HG03432 (cell line): ENCODE data around the gene OR1L8.

Experiments
- ATAC-seq: cut with Tn5 transposase; IDR thresholded peaks from one replicate; pipeline ENCODE4 v1.9.1; 2021; ENCODE audit warnings: mild to moderate bottlenecking, moderate library complexity; ENCODE audit not compliant: unreplicated experiment

The OR1L8 gene

DNA sequence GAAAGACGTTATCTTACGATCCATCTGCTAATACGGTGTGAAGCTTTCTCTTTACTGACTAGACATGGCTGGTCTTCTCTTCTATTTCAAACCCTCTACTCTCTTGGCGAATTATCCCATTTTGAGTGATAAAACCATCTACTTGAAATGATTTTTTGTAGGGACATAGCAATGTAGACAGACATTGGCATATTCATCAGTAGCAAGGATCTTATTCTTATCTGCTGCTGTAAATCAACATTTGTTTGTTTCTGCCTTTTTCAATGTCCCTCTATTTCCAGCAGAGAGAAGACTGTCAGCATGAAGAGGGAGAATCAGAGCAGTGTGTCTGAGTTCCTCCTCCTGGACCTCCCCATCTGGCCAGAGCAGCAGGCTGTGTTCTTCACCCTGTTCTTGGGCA lies 64.3 kb downstream of the OR1L8 start, which contains the start of gene OR1J4:
TSS of gene OR1J4 (plus strand) at position 301 of the 400 bp plus-strand sequence. CDS start at position 301, 0 bp downstream.
- ATAC-seq: no peak

DNA sequence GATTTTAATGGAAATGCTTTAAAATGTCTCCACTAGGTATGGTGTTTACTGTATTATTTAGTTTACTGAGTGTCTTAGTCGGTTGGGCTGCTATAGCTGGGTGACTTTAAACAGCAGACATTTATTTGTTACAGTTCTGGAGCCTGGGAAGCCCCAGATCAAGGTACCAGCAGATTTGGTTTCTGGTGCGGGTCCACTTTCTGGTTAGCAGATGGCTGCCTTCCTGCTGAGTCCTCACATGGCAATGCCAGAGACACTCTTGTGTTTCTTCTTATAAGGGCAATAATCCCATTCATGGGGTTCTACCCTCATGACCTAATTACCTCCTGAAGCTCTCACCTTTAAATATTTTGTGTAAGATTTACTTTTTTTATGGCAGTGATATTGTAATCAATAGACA lies 65.0 kb downstream of the OR1L8 start:
- no peak for ATAC-seq
